Measurements from ENCODE around the gene MED17.

- no peak for TF ChIP-seq USF2 (CRISPR knock-in tag; IDR thresholded peaks at IDR 0.05)
- TF ChIP-seq ATF3 (CRISPR knock-in tag; conservative IDR thresholded peaks at IDR 0.05): no peak
- no peak for TF ChIP-seq STAT6 (CRISPR knock-in tag; conservative IDR thresholded peaks at IDR 0.05; ENCODE audit: low read depth)
- no peak for TF ChIP-seq CTCF (IDR thresholded peaks at IDR 0.05)
- no peak for TF ChIP-seq CREB1 (CRISPR knock-in tag; IDR thresholded peaks at IDR 0.05)
- TF ChIP-seq ESRRA (CRISPR knock-in tag; IDR thresholded peaks at IDR 0.05; ENCODE audit: borderline replicate concordance): no peak
- TF ChIP-seq ZNF416 (CRISPR knock-in tag; IDR thresholded peaks at IDR 0.05): no peak
- TF ChIP-seq MAX (CRISPR knock-in tag; IDR thresholded peaks at IDR 0.05): no peak
- no peak for TF ChIP-seq FOXJ3 (CRISPR knock-in tag; IDR thresholded peaks at IDR 0.05; ENCODE audit: borderline replicate concordance)
Observed at GRCh38 chr11:93773601-93774200, 10.4 kb upstream of the MED17 start.

Measured in WTC11 (cell line).